SK-N-SH treated with all-trans-retinoic acid at 6 μM for 48 hours (cell line): ENCODE measurements around the gene STK26.

ENCODE experiments used
- PPARA ChIP-seq: fragments of 250-450 bp; sonication (Bioruptor Pico); IDR thresholded peaks from 2 replicates; pipeline ENCODE4 v1.5.0; 2020; ENCODE audit warnings: mild to moderate bottlenecking, borderline replicate concordance
- TOX ChIP-seq: fragments of 250-450 bp; sonication (Bioruptor Pico); IDR thresholded peaks from 2 replicates; pipeline ENCODE4 v1.8.0; 2021; ENCODE audit warnings: mild to moderate bottlenecking, moderate library complexity, borderline replicate concordance
- ZFP30 ChIP-seq: fragments of 450-650 bp; formaldehyde crosslinking; IDR thresholded peaks from 2 replicates; pipeline ENCODE4 v1.5.0; 2022; ENCODE audit warnings: mild to moderate bottlenecking, moderate library complexity
- ZNF70 ChIP-seq: fragments of 450-650 bp; formaldehyde crosslinking; IDR thresholded peaks from 2 replicates; pipeline ENCODE4 v1.5.0; 2020; ENCODE audit warnings: mild to moderate bottlenecking, moderate library complexity
- TF ChIP-seq, protein P1 (sequence below): fragments of 250-450 bp; sonication (Bioruptor Pico); IDR thresholded peaks from 2 replicates; pipeline ENCODE4 v1.5.1; 2020; ENCODE audit warnings: low read depth, mild to moderate bottlenecking, moderate library complexity
- TF ChIP-seq, protein P2 (sequence below): fragments of 250-450 bp; sonication (Bioruptor Pico); IDR thresholded peaks from 2 replicates; pipeline ENCODE4 v1.8.0; 2021; ENCODE audit warnings: low read depth, mild to moderate bottlenecking, moderate library complexity, borderline replicate concordance
- TF ChIP-seq, protein P3 (sequence below): fragments of 250-450 bp; sonication (Bioruptor Pico); IDR thresholded peaks from 2 replicates; pipeline ENCODE4 v1.8.0; 2020; ENCODE audit warnings: mild to moderate bottlenecking, moderate library complexity, borderline replicate concordance

DNA sequence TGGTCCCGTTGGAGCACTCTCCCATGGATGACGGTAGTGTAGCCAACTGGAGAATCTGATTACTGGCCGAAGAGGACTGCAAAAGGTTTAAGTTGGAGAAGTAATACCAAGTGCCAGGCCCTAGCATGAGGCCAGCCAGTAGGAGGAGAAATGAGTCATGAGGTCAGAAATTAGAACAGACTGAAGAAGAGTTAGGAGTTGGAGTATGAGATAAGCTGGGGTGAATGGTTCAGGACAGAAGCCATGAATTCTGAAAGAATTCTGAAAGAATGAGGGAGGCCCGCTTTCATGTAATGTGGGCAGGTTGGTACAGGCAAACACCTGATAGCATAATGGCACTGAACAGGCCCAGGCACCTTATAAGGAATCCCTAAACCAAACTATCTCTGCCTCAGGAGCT, 18.4 kb upstream of the STK26 start:
- TF ChIP-seq, protein P1, sequence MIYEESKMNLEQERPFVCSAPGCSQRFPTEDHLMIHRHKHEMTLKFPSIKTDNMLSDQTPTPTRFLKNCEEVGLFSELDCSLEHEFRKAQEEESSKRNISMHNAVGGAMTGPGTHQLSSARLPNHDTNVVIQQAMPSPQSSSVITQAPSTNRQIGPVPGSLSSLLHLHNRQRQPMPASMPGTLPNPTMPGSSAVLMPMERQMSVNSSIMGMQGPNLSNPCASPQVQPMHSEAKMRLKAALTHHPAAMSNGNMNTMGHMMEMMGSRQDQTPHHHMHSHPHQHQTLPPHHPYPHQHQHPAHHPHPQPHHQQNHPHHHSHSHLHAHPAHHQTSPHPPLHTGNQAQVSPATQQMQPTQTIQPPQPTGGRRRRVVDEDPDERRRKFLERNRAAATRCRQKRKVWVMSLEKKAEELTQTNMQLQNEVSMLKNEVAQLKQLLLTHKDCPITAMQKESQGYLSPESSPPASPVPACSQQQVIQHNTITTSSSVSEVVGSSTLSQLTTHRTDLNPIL (CRISPR knock-in tag), result no peak
- TF ChIP-seq, protein P2, sequence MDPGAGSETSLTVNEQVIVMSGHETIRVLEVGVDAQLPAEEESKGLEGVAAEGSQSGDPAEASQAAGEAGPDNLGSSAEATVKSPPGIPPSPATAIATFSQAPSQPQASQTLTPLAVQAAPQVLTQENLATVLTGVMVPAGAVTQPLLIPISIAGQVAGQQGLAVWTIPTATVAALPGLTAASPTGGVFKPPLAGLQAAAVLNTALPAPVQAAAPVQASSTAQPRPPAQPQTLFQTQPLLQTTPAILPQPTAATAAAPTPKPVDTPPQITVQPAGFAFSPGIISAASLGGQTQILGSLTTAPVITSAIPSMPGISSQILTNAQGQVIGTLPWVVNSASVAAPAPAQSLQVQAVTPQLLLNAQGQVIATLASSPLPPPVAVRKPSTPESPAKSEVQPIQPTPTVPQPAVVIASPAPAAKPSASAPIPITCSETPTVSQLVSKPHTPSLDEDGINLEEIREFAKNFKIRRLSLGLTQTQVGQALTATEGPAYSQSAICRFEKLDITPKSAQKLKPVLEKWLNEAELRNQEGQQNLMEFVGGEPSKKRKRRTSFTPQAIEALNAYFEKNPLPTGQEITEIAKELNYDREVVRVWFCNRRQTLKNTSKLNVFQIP (CRISPR knock-in tag), result no peak
- TF ChIP-seq PPARA (CRISPR knock-in tag), result no peak
- no peak for TF ChIP-seq TOX (CRISPR knock-in tag)
- TF ChIP-seq, protein P3, sequence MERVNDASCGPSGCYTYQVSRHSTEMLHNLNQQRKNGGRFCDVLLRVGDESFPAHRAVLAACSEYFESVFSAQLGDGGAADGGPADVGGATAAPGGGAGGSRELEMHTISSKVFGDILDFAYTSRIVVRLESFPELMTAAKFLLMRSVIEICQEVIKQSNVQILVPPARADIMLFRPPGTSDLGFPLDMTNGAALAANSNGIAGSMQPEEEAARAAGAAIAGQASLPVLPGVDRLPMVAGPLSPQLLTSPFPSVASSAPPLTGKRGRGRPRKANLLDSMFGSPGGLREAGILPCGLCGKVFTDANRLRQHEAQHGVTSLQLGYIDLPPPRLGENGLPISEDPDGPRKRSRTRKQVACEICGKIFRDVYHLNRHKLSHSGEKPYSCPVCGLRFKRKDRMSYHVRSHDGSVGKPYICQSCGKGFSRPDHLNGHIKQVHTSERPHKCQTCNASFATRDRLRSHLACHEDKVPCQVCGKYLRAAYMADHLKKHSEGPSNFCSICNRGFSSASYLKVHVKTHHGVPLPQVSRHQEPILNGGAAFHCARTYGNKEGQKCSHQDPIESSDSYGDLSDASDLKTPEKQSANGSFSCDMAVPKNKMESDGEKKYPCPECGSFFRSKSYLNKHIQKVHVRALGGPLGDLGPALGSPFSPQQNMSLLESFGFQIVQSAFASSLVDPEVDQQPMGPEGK, result no peak
- TF ChIP-seq ZFP30, result no peak
- no peak for TF ChIP-seq ZNF70 (CRISPR knock-in tag)
